SK-N-SH treated with all-trans-retinoic acid at 6 μM for 48 hours (cell line): Measurements from ENCODE around the gene COA7.
"Not testable (repeated sequence)": the region's sequence is repeated elsewhere in the genome, so short reads cannot be mapped to it uniquely, and the experiment has no call there.

Experiments
- ATAC-seq: fragments of 200-7000 bp; cut with Tn5 transposase; 3 replicates; pipeline ENCODE4 v1.9.1; 2020; ENCODE audit warnings: mild to moderate bottlenecking, moderate library complexity
- ARNTL ChIP-seq: fragments of 450-650 bp; formaldehyde crosslinking; IDR thresholded peaks from 2 replicates; pipeline ENCODE4 v1.5.0; 2020; ENCODE audit warnings: low read depth, mild to moderate bottlenecking, moderate library complexity, borderline replicate concordance
- BACH2 ChIP-seq: fragments of 250-450 bp; sonication (Bioruptor Pico); IDR thresholded peaks from 2 replicates; pipeline ENCODE4 v1.9.0; 2021; ENCODE audit warnings: mild to moderate bottlenecking, borderline replicate concordance
- CSDC2 ChIP-seq: fragments of 250-450 bp; sonication (Bioruptor Pico); IDR thresholded peaks from 2 replicates; pipeline ENCODE4 v1.5.0; 2020; ENCODE audit warnings: mild to moderate bottlenecking, moderate library complexity
- CSRNP3 ChIP-seq: fragments of 250-450 bp; sonication (Bioruptor Pico); IDR thresholded peaks from 2 replicates; pipeline ENCODE4 v1.5.1; 2021; ENCODE audit warnings: mild to moderate bottlenecking, moderate library complexity
- ESRRG ChIP-seq: fragments of 250-450 bp; sonication (Bioruptor Pico); IDR thresholded peaks from 2 replicates; pipeline ENCODE4 v1.6.1; 2021; ENCODE audit warnings: mild to moderate bottlenecking
- GLIS3 ChIP-seq: fragments of 250-450 bp; sonication (Bioruptor Pico); IDR thresholded peaks from 2 replicates; pipeline ENCODE4 v1.5.0; 2020; ENCODE audit warnings: mild to moderate bottlenecking, moderate library complexity
- ISL1 ChIP-seq: fragments of 250-450 bp; sonication (Bioruptor Pico); IDR thresholded peaks from 2 replicates; pipeline ENCODE4 v2.1.2; 2022; ENCODE audit warnings: mild to moderate bottlenecking, moderate library complexity
- OSR1 ChIP-seq: fragments of 250-450 bp; sonication (Bioruptor Pico); IDR thresholded peaks from 2 replicates; pipeline ENCODE4 v1.8.0; 2022; ENCODE audit warnings: moderate library complexity, mild to moderate bottlenecking, inconsistent platforms
- PATZ1 ChIP-seq: fragments of 250-450 bp; sonication (Bioruptor Pico); IDR thresholded peaks from 2 replicates; pipeline ENCODE4 v1.8.0; 2020; ENCODE audit warnings: mild to moderate bottlenecking, moderate library complexity, borderline replicate concordance
- PPARA ChIP-seq: fragments of 250-450 bp; sonication (Bioruptor Pico); IDR thresholded peaks from 2 replicates; pipeline ENCODE4 v1.5.0; 2020; ENCODE audit warnings: mild to moderate bottlenecking, borderline replicate concordance
- RARB ChIP-seq: fragments of 250-450 bp; sonication (Bioruptor Pico); IDR thresholded peaks from 2 replicates; pipeline ENCODE4 v1.8.0; 2021; ENCODE audit warnings: mild to moderate bottlenecking, moderate library complexity
- SNAI2 ChIP-seq: fragments of 250-450 bp; sonication (Bioruptor Pico); IDR thresholded peaks from 2 replicates; pipeline ENCODE4 v1.5.0; 2020; ENCODE audit warnings: mild to moderate bottlenecking, moderate library complexity
- TCF4 ChIP-seq: fragments of 250-450 bp; sonication (Bioruptor Pico); IDR thresholded peaks from 2 replicates; pipeline ENCODE4 v1.8.0; 2021; ENCODE audit warnings: mild to moderate bottlenecking, moderate library complexity, borderline replicate concordance
- TOX ChIP-seq: fragments of 250-450 bp; sonication (Bioruptor Pico); IDR thresholded peaks from 2 replicates; pipeline ENCODE4 v1.8.0; 2021; ENCODE audit warnings: mild to moderate bottlenecking, moderate library complexity, borderline replicate concordance
- ZC3H10 ChIP-seq: fragments of 250-450 bp; sonication (Bioruptor Pico); IDR thresholded peaks from 2 replicates; pipeline ENCODE4 v1.5.1; 2021; ENCODE audit warnings: mild to moderate bottlenecking, moderate library complexity
- ZFP3 ChIP-seq: fragments of 250-450 bp; sonication (Bioruptor Pico); IDR thresholded peaks from 2 replicates; pipeline ENCODE4 v1.5.0; 2020; ENCODE audit warnings: mild to moderate bottlenecking, moderate library complexity
- ZFP30 ChIP-seq: fragments of 450-650 bp; formaldehyde crosslinking; IDR thresholded peaks from 2 replicates; pipeline ENCODE4 v1.5.0; 2022; ENCODE audit warnings: mild to moderate bottlenecking, moderate library complexity
- ZNF70 ChIP-seq: fragments of 450-650 bp; formaldehyde crosslinking; IDR thresholded peaks from 2 replicates; pipeline ENCODE4 v1.5.0; 2020; ENCODE audit warnings: mild to moderate bottlenecking, moderate library complexity
- ZNF8 ChIP-seq: fragments of 450-650 bp; formaldehyde crosslinking; IDR thresholded peaks from 2 replicates; pipeline ENCODE4 v1.5.0; 2020; ENCODE audit warnings: mild to moderate bottlenecking, moderate library complexity
- TF ChIP-seq, protein P1 (sequence below): fragments of 250-450 bp; sonication (Bioruptor Pico); IDR thresholded peaks from 2 replicates; pipeline ENCODE4 v1.5.1; 2020; ENCODE audit warnings: low read depth, mild to moderate bottlenecking, moderate library complexity
- TF ChIP-seq, protein P2 (sequence below): fragments of 250-450 bp; sonication (Bioruptor Pico); IDR thresholded peaks from 2 replicates; pipeline ENCODE4 v1.8.0; 2021; ENCODE audit warnings: low read depth, mild to moderate bottlenecking, moderate library complexity, borderline replicate concordance

Gene COA7

DNA sequence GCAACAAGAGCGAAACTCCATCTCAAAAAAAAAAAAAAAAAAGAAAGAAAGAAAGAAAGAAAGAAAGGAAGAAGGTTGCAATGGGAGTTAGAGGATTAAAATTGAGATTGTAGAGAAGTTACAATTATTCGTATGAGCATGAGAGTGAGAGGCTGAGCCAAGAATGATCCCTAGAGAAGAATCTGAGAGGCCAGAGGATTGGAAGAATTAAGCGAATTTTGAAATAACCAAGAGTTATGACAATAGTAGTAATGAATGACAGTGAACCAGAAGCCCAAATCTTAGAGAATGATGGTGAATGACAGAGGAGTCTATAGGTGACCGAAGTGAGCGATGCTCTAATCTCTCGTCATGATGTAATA, 27.7 kb upstream of the COA7 start:
- no peak for TF ChIP-seq ISL1 (CRISPR knock-in tag)
- no peak for TF ChIP-seq TCF4
- no peak for TF ChIP-seq ESRRG (CRISPR knock-in tag)
- TF ChIP-seq, protein P1, sequence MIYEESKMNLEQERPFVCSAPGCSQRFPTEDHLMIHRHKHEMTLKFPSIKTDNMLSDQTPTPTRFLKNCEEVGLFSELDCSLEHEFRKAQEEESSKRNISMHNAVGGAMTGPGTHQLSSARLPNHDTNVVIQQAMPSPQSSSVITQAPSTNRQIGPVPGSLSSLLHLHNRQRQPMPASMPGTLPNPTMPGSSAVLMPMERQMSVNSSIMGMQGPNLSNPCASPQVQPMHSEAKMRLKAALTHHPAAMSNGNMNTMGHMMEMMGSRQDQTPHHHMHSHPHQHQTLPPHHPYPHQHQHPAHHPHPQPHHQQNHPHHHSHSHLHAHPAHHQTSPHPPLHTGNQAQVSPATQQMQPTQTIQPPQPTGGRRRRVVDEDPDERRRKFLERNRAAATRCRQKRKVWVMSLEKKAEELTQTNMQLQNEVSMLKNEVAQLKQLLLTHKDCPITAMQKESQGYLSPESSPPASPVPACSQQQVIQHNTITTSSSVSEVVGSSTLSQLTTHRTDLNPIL (CRISPR knock-in tag) = no peak
- TF ChIP-seq, protein P2, sequence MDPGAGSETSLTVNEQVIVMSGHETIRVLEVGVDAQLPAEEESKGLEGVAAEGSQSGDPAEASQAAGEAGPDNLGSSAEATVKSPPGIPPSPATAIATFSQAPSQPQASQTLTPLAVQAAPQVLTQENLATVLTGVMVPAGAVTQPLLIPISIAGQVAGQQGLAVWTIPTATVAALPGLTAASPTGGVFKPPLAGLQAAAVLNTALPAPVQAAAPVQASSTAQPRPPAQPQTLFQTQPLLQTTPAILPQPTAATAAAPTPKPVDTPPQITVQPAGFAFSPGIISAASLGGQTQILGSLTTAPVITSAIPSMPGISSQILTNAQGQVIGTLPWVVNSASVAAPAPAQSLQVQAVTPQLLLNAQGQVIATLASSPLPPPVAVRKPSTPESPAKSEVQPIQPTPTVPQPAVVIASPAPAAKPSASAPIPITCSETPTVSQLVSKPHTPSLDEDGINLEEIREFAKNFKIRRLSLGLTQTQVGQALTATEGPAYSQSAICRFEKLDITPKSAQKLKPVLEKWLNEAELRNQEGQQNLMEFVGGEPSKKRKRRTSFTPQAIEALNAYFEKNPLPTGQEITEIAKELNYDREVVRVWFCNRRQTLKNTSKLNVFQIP (CRISPR knock-in tag) = no peak
- TF ChIP-seq PPARA (CRISPR knock-in tag) = no peak
- TF ChIP-seq, all 23 proteins: peak for 0
- no peak for ATAC-seq

- TF ChIP-seq PATZ1 (CRISPR knock-in tag) (no peak), SNAI2 (CRISPR knock-in tag) (no peak), PPARA (CRISPR knock-in tag) (no peak), ZC3H10 (CRISPR knock-in tag) (no peak), ISL1 (CRISPR knock-in tag) (no peak), CSRNP3 (CRISPR knock-in tag) (no peak), CSDC2 (CRISPR knock-in tag) (no peak), RARB (no peak), ESRRG (CRISPR knock-in tag) (no peak), ZFP3 (no peak), OSR1 (CRISPR knock-in tag) (no peak), GLIS3 (CRISPR knock-in tag) (no peak), ZNF70 (CRISPR knock-in tag) (no peak)
- TF ChIP-seq, protein P1 (CRISPR knock-in tag) = no peak
- TF ChIP-seq, protein P2 (CRISPR knock-in tag) = no peak
- TF ChIP-seq, all 23 proteins: peak for 0
- ATAC-seq = no peak
These were observed 25.1 kb upstream of the COA7 start for GRCh38 chr1:52723260-52723659.

- ATAC-seq = not testable (repeated sequence)
These were observed 17.1 kb upstream of the COA7 start for GRCh38 chr1:52715296-52715695.

DNA sequence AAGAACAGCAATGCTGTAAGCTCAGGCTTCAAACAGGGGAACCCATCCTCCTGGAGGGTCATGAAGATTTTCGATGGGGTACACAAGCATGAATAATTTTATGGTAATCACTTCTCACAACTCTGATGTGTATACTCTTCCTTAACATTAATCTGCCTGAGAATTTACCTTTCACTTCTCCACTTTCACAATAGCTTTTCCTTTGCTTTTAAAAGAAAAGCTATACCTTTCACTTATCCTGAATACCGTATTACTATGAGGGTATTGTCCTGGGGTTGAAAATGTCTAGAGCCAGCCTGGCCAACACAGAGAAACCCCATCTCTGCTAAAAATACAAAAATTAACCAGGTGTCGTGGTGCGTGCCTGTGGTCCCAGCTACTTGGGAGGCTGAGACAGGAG, 15.4 kb upstream of the COA7 start:
- TF ChIP-seq ZNF70 (CRISPR knock-in tag) (no peak), PPARA (CRISPR knock-in tag) (no peak), TOX (CRISPR knock-in tag) (no peak), ZC3H10 (CRISPR knock-in tag) (no peak), TCF4 (no peak), ZNF8 (CRISPR knock-in tag) (no peak), ISL1 (CRISPR knock-in tag) (no peak), SNAI2 (CRISPR knock-in tag) (no peak), ARNTL (CRISPR knock-in tag) (no peak), ESRRG (CRISPR knock-in tag) (no peak), CSDC2 (CRISPR knock-in tag) (no peak), BACH2 (CRISPR knock-in tag) (no peak), GLIS3 (CRISPR knock-in tag) (no peak), PATZ1 (CRISPR knock-in tag) (no peak), ZFP30 (CRISPR knock-in tag) (no peak)
- TF ChIP-seq, protein P1 (CRISPR knock-in tag) = no peak
- ATAC-seq = no peak
